ENCODE data around the gene LRMDA.

Gene LRMDA

DNA sequence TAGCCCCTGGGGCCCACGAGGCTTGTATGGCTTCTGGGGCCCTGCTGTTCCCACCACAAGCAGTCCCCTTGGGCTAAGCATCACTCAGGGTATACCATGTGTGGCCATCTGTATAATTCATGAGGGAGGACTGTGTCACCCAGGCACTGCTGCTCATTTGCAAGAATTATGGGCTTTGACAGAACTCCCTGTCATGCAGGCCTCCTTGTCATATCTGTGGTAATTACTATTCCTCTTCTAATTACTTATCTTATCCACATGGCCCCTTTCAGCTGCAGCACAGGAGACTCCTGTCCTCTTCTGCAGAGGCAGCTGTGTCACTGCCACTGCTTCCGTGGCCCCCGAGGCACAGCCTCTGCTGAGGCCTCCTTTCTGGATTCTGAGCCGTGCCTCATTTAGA, 46.3 kb downstream of the LRMDA start:
- DNase-seq = no peak

GRCh38 chr10:75480374-75480773, 49.0 kb downstream of the LRMDA start:
- DNase-seq = no peak

- no peak for DNase-seq
These were observed 51.8 kb downstream of the LRMDA start for GRCh38 chr10:75483188-75483587.

GRCh38 chr10:75484717-75485116, 53.3 kb downstream of the LRMDA start:
- no peak for DNase-seq

- DNase-seq = no peak
These were observed 55.2 kb downstream of the LRMDA start for GRCh38 chr10:75486591-75486990.

- no peak for DNase-seq
These were observed 55.8 kb downstream of the LRMDA start for GRCh38 chr10:75487087-75487754.

- DNase-seq = no peak
These were observed 56.3 kb downstream of the LRMDA start for GRCh38 chr10:75487755-75488125.

GRCh38 chr10:75492173-75492925, 60.9 kb downstream of the LRMDA start:
- no peak for DNase-seq

GRCh38 chr10:75493464-75493863, 62.0 kb downstream of the LRMDA start:
- no peak for DNase-seq

DNA sequence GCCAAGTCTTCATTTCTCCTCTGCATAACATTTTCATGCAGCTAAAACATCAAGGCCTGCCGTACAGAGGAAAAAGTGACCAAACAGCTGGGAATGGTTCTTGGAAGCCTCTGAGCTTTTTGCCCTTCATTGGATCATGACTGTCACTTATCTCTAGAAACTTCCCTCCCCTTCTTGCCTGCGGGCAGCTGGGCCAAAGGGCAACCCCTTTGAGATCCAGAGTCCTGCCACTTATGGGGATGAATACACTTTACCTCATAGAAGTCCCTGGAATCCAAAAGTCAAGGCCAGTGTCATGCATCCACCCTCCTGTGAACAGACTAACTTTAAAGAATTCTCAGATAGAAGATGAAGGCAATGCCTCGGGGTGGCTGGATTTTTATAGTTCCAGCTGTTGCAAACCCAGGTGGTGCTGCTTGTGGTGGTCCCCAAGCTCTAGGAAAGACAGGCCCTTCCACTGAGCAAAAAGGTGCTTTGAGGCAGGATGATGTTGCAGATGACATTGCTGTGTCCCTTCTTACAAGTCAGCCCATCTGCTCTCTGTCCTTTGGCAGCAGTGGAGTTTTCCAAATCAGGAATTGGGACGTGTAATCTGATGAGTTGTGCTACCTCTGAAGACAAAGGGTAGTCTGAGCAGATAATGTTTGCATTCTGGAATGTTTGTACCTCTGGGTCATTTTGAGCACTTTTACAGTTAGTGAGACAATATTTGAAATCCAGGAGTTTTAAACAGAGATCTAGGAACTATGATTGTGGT, 64.2 kb downstream of the LRMDA start:
- no peak for DNase-seq

DNA sequence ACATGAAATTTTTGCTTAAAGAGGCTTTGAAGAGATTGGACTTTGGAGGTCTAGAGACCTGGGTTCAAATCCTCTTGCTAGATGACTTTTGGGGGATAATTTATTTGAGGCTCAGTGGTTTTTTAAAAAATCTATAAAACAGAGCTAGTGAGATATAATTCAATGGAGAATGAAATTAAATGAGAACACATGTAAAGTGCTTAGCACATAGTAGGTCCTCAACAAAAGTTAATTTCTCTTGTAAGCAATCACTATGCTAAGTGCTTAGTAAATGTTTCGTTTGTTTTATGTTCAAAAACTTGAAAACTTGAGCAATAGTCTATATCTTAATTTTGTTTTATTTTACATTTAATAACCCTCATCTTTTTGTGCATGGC, 64.8 kb downstream of the LRMDA start:
- no peak for DNase-seq

DNA sequence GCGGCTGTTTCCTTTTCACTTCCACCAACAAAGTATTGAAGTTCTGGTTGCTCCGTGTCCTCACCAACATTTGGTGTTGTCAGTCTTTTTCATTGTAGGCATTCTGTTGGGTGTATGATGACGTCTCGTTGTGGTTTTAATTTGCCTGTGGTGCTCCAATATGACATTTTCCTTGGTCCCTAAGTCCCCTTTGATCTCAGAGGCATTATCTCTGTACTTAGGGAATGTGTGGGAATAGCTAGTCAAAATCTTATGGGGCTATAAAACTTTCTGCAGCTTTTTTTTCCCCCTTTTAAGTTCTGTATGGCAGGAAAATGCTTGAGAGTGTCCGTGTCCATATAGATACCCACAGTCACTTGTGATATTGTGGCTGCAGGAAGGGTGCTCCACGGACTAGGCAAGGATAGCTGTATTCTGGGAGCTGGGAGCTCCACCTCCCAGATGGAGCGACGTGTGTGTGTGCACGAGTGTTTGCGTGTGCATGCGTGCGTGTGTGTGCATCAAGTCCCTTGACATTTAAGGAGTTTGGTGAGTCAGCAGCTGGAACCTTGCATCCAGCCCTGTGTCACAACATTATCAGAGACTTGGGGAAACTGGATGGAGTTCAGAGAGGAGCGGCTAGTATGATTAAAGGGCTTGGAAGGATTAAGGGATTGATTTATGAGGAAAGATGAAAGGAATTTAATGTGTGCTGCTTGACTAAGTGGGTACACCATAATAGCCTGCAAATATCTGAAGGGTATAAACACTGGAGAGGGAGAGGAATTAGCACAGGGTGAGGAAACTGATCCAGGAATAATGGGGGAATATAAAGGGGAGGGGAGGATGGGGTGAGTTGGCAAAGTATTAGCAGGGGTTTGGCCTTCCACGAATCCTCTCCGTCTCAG, 66.8 kb downstream of the LRMDA start:
- DNase-seq = no peak

DNA sequence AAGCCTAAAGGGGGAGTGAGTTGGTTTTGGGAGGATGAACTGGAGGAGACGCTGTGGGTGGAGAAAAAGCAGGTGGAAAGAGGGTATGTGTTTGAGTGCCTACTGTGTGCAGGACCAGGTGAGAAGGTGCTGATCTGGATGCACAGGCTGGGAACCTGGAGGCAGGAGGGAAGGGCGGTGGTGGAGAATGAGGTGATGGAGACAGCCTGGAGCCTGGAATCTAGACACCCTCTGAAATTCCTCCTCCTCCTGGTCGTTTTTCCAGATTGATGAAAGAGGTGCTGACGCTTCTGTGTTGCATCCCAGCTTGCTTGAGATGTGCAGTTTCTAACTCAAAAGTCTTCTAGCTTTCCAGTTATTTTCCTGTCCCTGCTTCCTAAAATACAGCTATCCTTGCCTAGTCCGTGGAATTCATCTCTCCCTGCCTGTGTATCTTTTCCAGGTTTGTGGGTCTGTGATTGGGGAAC, 67.5 kb downstream of the LRMDA start:
- DNase-seq = no peak

- no peak for DNase-seq
These were observed 68.2 kb downstream of the LRMDA start for GRCh38 chr10:75499556-75500160.

- no peak for DNase-seq
These were observed 71.0 kb downstream of the LRMDA start for GRCh38 chr10:75502389-75502788.

DNA sequence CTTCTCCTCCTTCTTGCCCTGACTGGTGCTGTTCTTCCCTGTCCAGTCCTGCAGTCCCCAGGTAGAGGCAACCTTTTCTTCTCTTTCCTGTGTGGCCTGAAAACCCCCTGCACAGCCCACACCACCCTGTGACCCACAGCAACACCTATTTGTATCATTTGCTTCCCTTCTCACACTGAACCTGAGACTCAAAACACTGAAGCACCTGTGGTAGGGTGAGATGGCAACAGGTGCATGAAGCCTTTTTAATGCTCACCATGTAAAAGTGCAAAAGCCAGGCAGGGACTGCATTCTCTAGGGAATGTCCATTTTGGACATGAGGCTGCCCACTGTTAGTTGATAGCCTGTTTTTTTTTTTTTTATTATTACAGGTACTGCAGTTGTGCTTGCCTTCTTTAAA, 71.4 kb downstream of the LRMDA start:
- DNase-seq = no peak

- no peak for DNase-seq
These were observed 73.9 kb downstream of the LRMDA start for GRCh38 chr10:75505293-75505692.

- no peak for DNase-seq
These were observed 74.5 kb downstream of the LRMDA start for GRCh38 chr10:75505840-75506506.

- DNase-seq = peak; percentile 66
These were observed 75.5 kb downstream of the LRMDA start for GRCh38 chr10:75506930-75507329.

GRCh38 chr10:75507469-75507868, 76.0 kb downstream of the LRMDA start:
- no peak for DNase-seq

GRCh38 chr10:75508239-75508813, 76.9 kb downstream of the LRMDA start:
- DNase-seq = peak; percentile 80
